ENCODE data around the gene CRACR2A. TPM values are rescaled to one million over a fixed set of nuclear protein-coding genes. Genes with fewer than 3 reads are reported as not detected.

CRACR2A gene
- total and polyA plus RNA-seq, 2 of the 8 experiments (the other 6 are each of a cell fraction or from before 2014, with no cell fraction given), result 0.85 to 3.2 TPM

DNA sequence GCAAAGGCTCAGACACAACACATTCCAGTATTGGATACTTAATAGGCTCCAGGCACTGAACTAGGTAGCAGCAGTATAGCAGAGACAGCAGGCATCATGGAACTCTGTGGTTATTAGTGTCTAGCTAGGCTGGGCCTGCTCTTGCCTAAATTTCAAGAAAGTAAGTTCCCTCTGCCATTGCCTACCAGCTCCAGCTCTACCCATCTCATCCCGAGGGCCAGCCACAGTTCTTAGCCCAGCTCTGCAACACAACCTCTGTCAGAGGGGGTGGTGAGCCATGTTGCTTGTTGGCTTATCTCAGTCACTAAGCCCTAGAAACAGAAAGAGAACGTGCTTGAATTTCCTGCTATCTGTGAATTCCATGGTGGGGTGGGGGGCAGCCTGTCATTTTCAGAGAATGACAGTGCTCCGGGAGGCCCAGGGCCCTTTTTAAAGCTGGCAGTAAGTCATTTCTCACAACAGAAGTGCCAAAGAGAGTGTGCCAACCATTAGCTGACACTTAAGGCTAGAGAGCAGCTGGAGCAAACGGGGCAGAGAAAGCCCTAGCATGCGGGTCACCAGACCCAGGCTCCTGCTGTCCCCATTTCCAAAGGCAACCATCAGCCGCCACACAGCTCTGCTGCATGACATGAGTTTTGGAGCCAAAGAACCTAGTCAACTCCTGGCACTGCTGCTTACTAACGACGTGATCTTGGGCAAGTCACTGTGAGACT, 156.1 kb downstream of the CRACR2A start (continued):
- TF ChIP-seq, protein P1, sequence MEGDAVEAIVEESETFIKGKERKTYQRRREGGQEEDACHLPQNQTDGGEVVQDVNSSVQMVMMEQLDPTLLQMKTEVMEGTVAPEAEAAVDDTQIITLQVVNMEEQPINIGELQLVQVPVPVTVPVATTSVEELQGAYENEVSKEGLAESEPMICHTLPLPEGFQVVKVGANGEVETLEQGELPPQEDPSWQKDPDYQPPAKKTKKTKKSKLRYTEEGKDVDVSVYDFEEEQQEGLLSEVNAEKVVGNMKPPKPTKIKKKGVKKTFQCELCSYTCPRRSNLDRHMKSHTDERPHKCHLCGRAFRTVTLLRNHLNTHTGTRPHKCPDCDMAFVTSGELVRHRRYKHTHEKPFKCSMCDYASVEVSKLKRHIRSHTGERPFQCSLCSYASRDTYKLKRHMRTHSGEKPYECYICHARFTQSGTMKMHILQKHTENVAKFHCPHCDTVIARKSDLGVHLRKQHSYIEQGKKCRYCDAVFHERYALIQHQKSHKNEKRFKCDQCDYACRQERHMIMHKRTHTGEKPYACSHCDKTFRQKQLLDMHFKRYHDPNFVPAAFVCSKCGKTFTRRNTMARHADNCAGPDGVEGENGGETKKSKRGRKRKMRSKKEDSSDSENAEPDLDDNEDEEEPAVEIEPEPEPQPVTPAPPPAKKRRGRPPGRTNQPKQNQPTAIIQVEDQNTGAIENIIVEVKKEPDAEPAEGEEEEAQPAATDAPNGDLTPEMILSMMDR (IDR thresholded peaks at IDR 0.05; ENCODE audit: control extremely low read depth in 1 of 3, insufficient read depth in 1 of 3, low read depth in 1 of 3, low read length in 3 of 3), result no peak
- no peak for TF ChIP-seq HDAC6 (IDR thresholded peaks at IDR 0.05; ENCODE audit: low read depth, low read length)
- no peak for TF ChIP-seq HDAC2 (IDR thresholded peaks at IDR 0.05; ENCODE audit: borderline replicate concordance in 1 of 2, low read depth in 2 of 2, low read length in 2 of 2)
